ENCODE measurements around the gene SERPINA1.

- TF ChIP-seq CTCF (IDR thresholded peaks at IDR 0.05) (no peak), POLR2A (IDR thresholded peaks at IDR 0.05) (no peak)
Observed at GRCh38 chr14:94341656-94342333, 46.6 kb downstream of the SERPINA1 start.
